Occipital lobe (tissue), 2 donors: ENCODE measurements around the gene WFDC6. TPM values are rescaled to one million over a fixed set of nuclear protein-coding genes. Genes with fewer than 3 reads are reported as not detected.

Experiments used
- DNase-seq: peaks from one replicate; lab custom pipeline; 2025; lab: John Stamatoyannopoulos, UW
- total RNA-seq: library from RNA; depleted of rRNA; stranded (reverse); fragments of >200 nt; gene quantifications from one replicate; pipeline ENCODE4 v1.2.3, GENCODE V29; 2014

Gene WFDC6
- total RNA-seq, 1 donor from 2014 or later: not detected

- no peak for DNase-seq
Measured at GRCh38 chr20:45515147-45515913, 24.0 kb downstream of the WFDC6 start, which contains the start of gene SPINT3. SPINT3 (minus strand) TSS chr20:45515622; CDS start chr20:45515608, 14 bp downstream.

GRCh38 chr20:45510242-45510862 lies 28.9 kb downstream of the WFDC6 start:
- DNase-seq: no peak

GRCh38 chr20:45509091-45509490 lies 30.2 kb downstream of the WFDC6 start:
- no peak for DNase-seq

- no peak for DNase-seq
Measured at GRCh38 chr20:45508068-45508886, 31.0 kb downstream of the WFDC6 start.

GRCh38 chr20:45507011-45507820 lies 32.1 kb downstream of the WFDC6 start:
- DNase-seq: no peak

GRCh38 chr20:45506398-45506797 lies 32.9 kb downstream of the WFDC6 start:
- DNase-seq: no peak

GRCh38 chr20:45503403-45503802 lies 35.9 kb downstream of the WFDC6 start:
- no peak for DNase-seq

- DNase-seq: no peak
Measured at GRCh38 chr20:45502561-45502960, 36.7 kb downstream of the WFDC6 start.

GRCh38 chr20:45501600-45501999 lies 37.7 kb downstream of the WFDC6 start:
- DNase-seq: no peak

- DNase-seq: no peak
Measured at GRCh38 chr20:45500022-45500421, 39.3 kb downstream of the WFDC6 start.

GRCh38 chr20:45497971-45498494 lies 41.2 kb downstream of the WFDC6 start:
- no peak for DNase-seq

GRCh38 chr20:45496166-45496565 lies 43.1 kb downstream of the WFDC6 start:
- DNase-seq: no peak

- DNase-seq: no peak
Measured at GRCh38 chr20:45495501-45495941, 43.8 kb downstream of the WFDC6 start.

GRCh38 chr20:45489083-45489531 lies 50.2 kb downstream of the WFDC6 start:
- DNase-seq: no peak

GRCh38 chr20:45487231-45487635 lies 52.0 kb downstream of the WFDC6 start:
- no peak for DNase-seq

- DNase-seq: no peak
Measured at GRCh38 chr20:45485388-45485787, 53.9 kb downstream of the WFDC6 start.

GRCh38 chr20:45484676-45485075 lies 54.6 kb downstream of the WFDC6 start:
- no peak for DNase-seq
